Ramos (cell line): ENCODE results near the gene GPR18.

ENCODE experiments used
- in situ Hi-C: fragments of 300-500 bp; cut with MboI; formaldehyde crosslinking; loops from one replicate; pipeline ENCODE4 v1.14.3; 2022; ENCODE audit warnings: low sequenced_read_pairs; ENCODE audit not compliant: unreplicated experiment

The GPR18 gene

GRCh38 chr13:99272481-99272880, 14.3 kb upstream of the GPR18 start:
- in situ Hi-C loops, result loop anchor here (5.0 kb wide), 1 partner anchor 165 kb away; no protein-coding TSS in a partner anchor

- in situ Hi-C loops, result loop anchor here (5.0 kb wide), 1 partner anchor 166 kb away; no protein-coding TSS in a partner anchor
These were observed 13.1 kb upstream of the GPR18 start for GRCh38 chr13:99271249-99271648.

GRCh38 chr13:99270518-99270917, 12.3 kb upstream of the GPR18 start:
- in situ Hi-C loops, result loop anchor here (5.0 kb wide), 1 partner anchor 167 kb away; no protein-coding TSS in a partner anchor

GRCh38 chr13:99269627-99270241, 11.6 kb upstream of the GPR18 start:
- in situ Hi-C loops, result loop anchor here (5.0 kb wide), 2 partner anchors 92 to 168 kb away; no protein-coding TSS in a partner anchor

- in situ Hi-C loops, result loop anchor here (5.0 kb wide), 1 partner anchor 92 kb away; no protein-coding TSS in a partner anchor
These were observed 10.6 kb upstream of the GPR18 start for GRCh38 chr13:99268822-99269221.

GRCh38 chr13:99267927-99268326, 9.7 kb upstream of the GPR18 start:
- in situ Hi-C loops, result loop anchor here (5.0 kb wide), 1 partner anchor 91 kb away; no protein-coding TSS in a partner anchor

- in situ Hi-C loops, result loop anchor here (5.0 kb wide), 1 partner anchor 90 kb away; no protein-coding TSS in a partner anchor
These were observed 8.6 kb upstream of the GPR18 start for GRCh38 chr13:99266827-99267226.

- in situ Hi-C loops, result loop anchor here (5.0 kb wide), 1 partner anchor 89 kb away; no protein-coding TSS in a partner anchor
These were observed 7.7 kb upstream of the GPR18 start for GRCh38 chr13:99265821-99266426.

GRCh38 chr13:99265162-99265800, 7.1 kb upstream of the GPR18 start:
- in situ Hi-C loops, result loop anchor here (5.0 kb wide), 1 partner anchor 88 kb away; no protein-coding TSS in a partner anchor

GRCh38 chr13:99264051-99264450, 5.9 kb upstream of the GPR18 start:
- in situ Hi-C loops, result no loop called here

- in situ Hi-C loops, result no loop called here
These were observed 5.1 kb upstream of the GPR18 start for GRCh38 chr13:99263126-99263785.

- in situ Hi-C loops, result no loop called here
These were observed 2.9 kb upstream of the GPR18 start for GRCh38 chr13:99261059-99261458.

GRCh38 chr13:99260216-99260615, 2.0 kb upstream of the GPR18 start:
- in situ Hi-C loops, result no loop called here

GRCh38 chr13:99258946-99259345, 767 bp upstream of the GPR18 start:
- in situ Hi-C loops, result no loop called here

- in situ Hi-C loops, result no loop called here
These were observed 888 bp downstream of the GPR18 start for GRCh38 chr13:99257291-99257690.

GRCh38 chr13:99256709-99257108, 1.5 kb downstream of the GPR18 start:
- in situ Hi-C loops, result no loop called here

- in situ Hi-C loops, result no loop called here
These were observed 1.9 kb downstream of the GPR18 start for GRCh38 chr13:99256283-99256682.

GRCh38 chr13:99255271-99255670, 2.9 kb downstream of the GPR18 start:
- in situ Hi-C loops, result no loop called here

- in situ Hi-C loops, result no loop called here
These were observed 3.3 kb downstream of the GPR18 start for GRCh38 chr13:99254830-99255229.

- in situ Hi-C loops, result no loop called here
These were observed 6.3 kb downstream of the GPR18 start for GRCh38 chr13:99251921-99252320.
